GM12878 (cell line): Measurements from ENCODE around the gene LSM10. TPM values are rescaled to one million over a fixed set of nuclear protein-coding genes. Genes with fewer than 3 reads are reported as not detected.

Source experiments
- ATAC-seq: fragments of 200-7000 bp; cut with Tn5 transposase; 3 replicates; pipeline ENCODE4 v1.9.1; 2020; ENCODE audit warnings: mild to moderate bottlenecking, moderate library complexity
- BruUV-seq: library from RNA; stranded (reverse); fragments of 400-500 nt; replicated peaks from 2 replicates; lab custom pipeline; 2021; lab: Mats Ljungman, UMichigan
- CTCF ChIA-PET: fragments of 300-600 bp; sonication (Branson Sonifier 250); formaldehyde crosslinking; extraction: SDS; loops from one replicate; lab custom pipeline; 2021; ENCODE audit warnings: inconsistent platforms; lab: Yijun Ruan, JAX
- POLR2A ChIA-PET: fragments of 350-600 bp; formaldehyde crosslinking; extraction: SDS; loops from one replicate; lab custom pipeline; 2021; ENCODE audit warnings: inconsistent platforms; lab: Charles Lee
- RAD21 ChIA-PET: fragments of 300-600 bp; sonication (Branson Sonifier 250); formaldehyde crosslinking; loops from one replicate; lab custom pipeline; 2023; ENCODE audit warnings: antibody characterized with exemption; ENCODE audit not compliant: unreplicated experiment; lab: Charles Lee
- SMC1A ChIA-PET: fragments of 300-600 bp; sonication (Branson Sonifier 250); formaldehyde crosslinking; loops from one replicate; lab custom pipeline; 2023; ENCODE audit not compliant: unreplicated experiment, uncharacterized antibody; lab: Charles Lee
- DNase-seq: peaks from one replicate; pipeline ENCODE4 v3.0.0-alpha.2; 2011; ENCODE audit warnings: low read depth, low spot score
- FAIRE-seq: peaks from 3 replicates; lab custom pipeline; 2011; peaks lifted over from hg19 to GRCh38; lab: Jason Lieb, UNC
- H2AFZ ChIP-seq: 2 replicates; pipeline ENCODE4 v1.6.0; 2011; ENCODE audit warnings: low read depth, low read length, control low read depth; ENCODE audit not compliant: control insufficient read depth
- H3K27ac ChIP-seq: 2 replicates; pipeline ENCODE4 v1.5.1; 2011; ENCODE audit warnings: control low read depth; ENCODE audit not compliant: control insufficient read depth, insufficient read depth
- H3K27me3 ChIP-seq, 2 experiments: replicated peaks in 1 of 2; 2 replicates each; pipeline versions ENCODE4 v1.6.0 to v1.6.1; 2011; ENCODE audit warnings: low read length in 1 of 2; ENCODE audit not compliant: control insufficient read depth in 2 of 2, insufficient read depth in 2 of 2
- H3K36me3 ChIP-seq, 2 experiments: 2 replicates each; pipeline ENCODE4 v1.5.1; 2011; ENCODE audit warnings: low read length in 1 of 2; ENCODE audit not compliant: control insufficient read depth in 2 of 2, insufficient read depth in 2 of 2
- H3K4me1 ChIP-seq: 2 replicates; pipeline ENCODE4 v1.6.1; 2011; ENCODE audit warnings: mild to moderate bottlenecking, low read length, moderate library complexity, mixed read lengths; ENCODE audit not compliant: control insufficient read depth, insufficient read depth
- H3K4me2 ChIP-seq: 2 replicates; pipeline ENCODE4 v1.6.0; 2011; ENCODE audit warnings: control low read depth; ENCODE audit not compliant: control insufficient read depth, insufficient read depth
- H3K4me3 ChIP-seq: fragments of 200-600 bp; sonication (generic); 2 replicates; pipeline ENCODE4 v1.5.1; 2016
- H3K79me2 ChIP-seq: 2 replicates; pipeline ENCODE4 v1.6.0; 2011; ENCODE audit warnings: low read length; ENCODE audit not compliant: control insufficient read depth, insufficient read depth
- H3K9ac ChIP-seq: 2 replicates; pipeline ENCODE4 v1.8.0; 2011; ENCODE audit warnings: low read length, control low read depth, mixed read lengths; ENCODE audit not compliant: control insufficient read depth, insufficient read depth
- H3K9me3 ChIP-seq: replicated peaks from 3 replicates; pipeline ENCODE4 v1.5.1; 2011; ENCODE audit warnings: mild to moderate bottlenecking, low read length; ENCODE audit not compliant: control insufficient read depth, insufficient read depth
- H4K20me1 ChIP-seq: 2 replicates; pipeline ENCODE4 v1.6.0; 2011; ENCODE audit not compliant: control insufficient read depth, insufficient read depth
- ATF7 ChIP-seq: fragments of 450-650 bp; IDR thresholded peaks from 2 replicates; pipeline ENCODE4 v1.6.1; 2016; ENCODE audit warnings: low read depth, mild to moderate bottlenecking
- BCL11A ChIP-seq: IDR thresholded peaks from 2 replicates; pipeline ENCODE4 v1.6.1; 2011; ENCODE audit warnings: low read depth, low read length
- BMI1 ChIP-seq: fragments of 450-650 bp; IDR thresholded peaks from 2 replicates; pipeline ENCODE4 v1.6.1; 2016; ENCODE audit warnings: mild to moderate bottlenecking, moderate library complexity, borderline replicate concordance
- CHD4 ChIP-seq: fragments of 200-600 bp; sonication (generic); IDR thresholded peaks from 2 replicates; pipeline ENCODE4 v1.6.1; 2016; ENCODE audit warnings: mild to moderate bottlenecking
- GABPA ChIP-seq: IDR thresholded peaks from 2 replicates; pipeline ENCODE4 v1.6.1; 2014; ENCODE audit warnings: antibody characterized with exemption, low read depth, mild to moderate bottlenecking, inconsistent platforms
- IKZF1 ChIP-seq: fragments of 450-650 bp; conservative IDR thresholded peaks from 2 replicates; pipeline ENCODE4 v1.6.1; 2017; ENCODE audit warnings: antibody characterized with exemption, mild to moderate bottlenecking
- JUND ChIP-seq: IDR thresholded peaks from 2 replicates; pipeline ENCODE4 v1.6.1; 2012; ENCODE audit warnings: low read depth, mild to moderate bottlenecking, low read length, improper control_type of control experiment, moderate library complexity
- KAT2A ChIP-seq: conservative IDR thresholded peaks from 2 replicates; pipeline ENCODE4 v1.6.1; 2011; ENCODE audit warnings: low read depth, low read length; ENCODE audit not compliant: control insufficient read depth
- MLLT1 ChIP-seq: fragments of 450-650 bp; IDR thresholded peaks from 2 replicates; pipeline ENCODE4 v1.6.1; 2016; ENCODE audit warnings: mild to moderate bottlenecking
- MXI1 ChIP-seq: fragments of 150-350 bp; IDR thresholded peaks from 2 replicates; pipeline ENCODE4 v1.6.1; 2011; ENCODE audit warnings: low read depth, mild to moderate bottlenecking, inconsistent platforms, low read length, improper control_type of control experiment
- NFIC ChIP-seq: IDR thresholded peaks from 2 replicates; pipeline ENCODE4 v1.6.1; 2012; ENCODE audit warnings: low read depth, mild to moderate bottlenecking, inconsistent platforms, low read length, moderate library complexity
- NKRF ChIP-seq: fragments of 450-650 bp; conservative IDR thresholded peaks from 2 replicates; pipeline ENCODE4 v1.6.1; 2017; ENCODE audit warnings: mild to moderate bottlenecking, moderate library complexity
- POLR2AphosphoS2 ChIP-seq: IDR thresholded peaks from 2 replicates; pipeline ENCODE4 v1.6.1; 2011; ENCODE audit warnings: low read depth, mild to moderate bottlenecking, low read length, improper control_type of control experiment, moderate library complexity
- RB1 ChIP-seq: fragments of 450-650 bp; formaldehyde crosslinking; IDR thresholded peaks from 2 replicates; pipeline ENCODE4 v1.6.1; 2017; ENCODE audit warnings: mild to moderate bottlenecking, borderline replicate concordance
- SMARCA5 ChIP-seq: fragments of 450-650 bp; IDR thresholded peaks from 2 replicates; pipeline ENCODE4 v1.6.1; 2017; ENCODE audit warnings: mild to moderate bottlenecking
- ZBED1 ChIP-seq: IDR thresholded peaks from 2 replicates; pipeline ENCODE4 v1.6.1; 2016; ENCODE audit warnings: borderline replicate concordance
- WGBS: methylation state at CpG from one replicate; pipeline ENCODE4 v1.1.6; 2016; ENCODE audit warnings: low lambda C conversion rate; ENCODE audit not compliant: insufficient replicate concordance, insufficient coverage; ENCODE audit errors: missing lambda C conversion rate; 5-methylcytosine and 5-hydroxymethylcytosine counted together
- in situ Hi-C: fragments of 300-500 bp; cut with MboI; formaldehyde crosslinking; loops from 9 replicates; pipeline ENCODE4 v1.14.3; 2018; ENCODE audit warnings: mixed read lengths
- intact Hi-C: fragments of 100-400 bp; cut with micrococcal nuclease; formaldehyde crosslinking; loops from one replicate; pipeline ENCODE4 v1.14.2; 2022; ENCODE audit not compliant: unreplicated experiment
- polyA plus RNA-seq, 11 experiments: library from polyadenylated mRNA; depleted of rRNA in 4 of 11; unstranded in 6 of 11; stranded (reverse) in 5 of 11; fragments of >200 nt; fragmentation: Nextera tagmentation in 4 of 11; fragmentation: Illumina TruSeq in 1 of 11; extraction: Ambion mirVana in 4 of 11; extraction: Trizol in 1 of 11; gene quantifications; 1 replicate in 1 of 11; 2 replicates in 10 of 11; pipeline versions ENCODE4 v1.2.1 to v1.2.3, GENCODE V29; 2011 to 2016; ENCODE audit warnings: inconsistent platforms in 2 of 11, missing spikeins in 2 of 11, low read depth in 1 of 11
- total RNA-seq, 4 experiments: library from RNA; depleted of rRNA in 3 of 4; stranded (reverse); fragments of >200 nt in 3 of 4; fragmentation: Illumina TruSeq in 1 of 4; extraction: Trizol in 1 of 4; gene quantifications; 2 replicates each; pipeline versions ENCODE4 v1.2.1 to v1.2.3, GENCODE V29; 2013 to 2021

The LSM10 gene
- total and polyA plus RNA-seq, 10 of the 15 experiments (the other 5 are each of a cell fraction or from before 2014, with no cell fraction given): 13.1 to 103 (median 57.5) TPM

GRCh38 chr1:36355811-36356210, 41.9 kb downstream of the LSM10 start:
- CTCF ChIA-PET: no interaction called here
- H2AFZ ChIP-seq: no peak overlapping the region
- no peak overlapping the region for H3K9ac ChIP-seq
- intact Hi-C loops: no loop called here
- in situ Hi-C loops: no loop called here
- peaks cover 16% of the 10 kb centered on the region for H3K4me1 ChIP-seq
- DNase-seq (no peak), ATAC-seq (no peak), FAIRE-seq (no peak)
- peaks cover 9 to 22% of the 10 kb centered on the region in 2 experiments for H3K36me3 ChIP-seq
- WGBS: 99% methylated on average over 4 of the region's 4 CpGs
- POLR2A ChIA-PET: interaction anchor here (0.6 to 0.7 kb wide), 2 partner anchors 10 to 110 kb away, joined by 4 to 5 read pairs; no protein-coding TSS in a partner anchor
- H3K4me2 ChIP-seq: no peak overlapping the region
- H3K9me3 ChIP-seq: no peaks in the 10 kb centered on the region
- BruUV-seq: no TSS peak
- no peaks in the 10 kb centered on the region for H3K27me3 ChIP-seq
- H3K4me3 ChIP-seq: no peak overlapping the region
- H4K20me1 ChIP-seq: no peaks in the 10 kb centered on the region
- TF ChIP-seq SMARCA5 (no peak), JUND (no peak), ATF7 (no peak), MXI1 (no peak), NFIC (no peak), RB1 (no peak), BCL11A (no peak), BMI1 (no peak), CHD4 (no peak), IKZF1 (no peak), KAT2A (no peak), NKRF (no peak), GABPA (no peak), MLLT1 (no peak), ZBED1 (no peak), POLR2AphosphoS2 (no peak)
- H3K27ac ChIP-seq: no peak overlapping the region
- RAD21 ChIA-PET: no interaction called here
- H3K79me2 ChIP-seq: no peaks in the 10 kb centered on the region; the same call in none of the 2 replicates
- SMC1A ChIA-PET: interaction anchor here (0.5 to 1.3 kb wide), 2 partner anchors 12 to 313 kb away, joined by 3 to 4 read pairs; no protein-coding TSS in a partner anchor
